ENCODE measurements around the gene AMOT. TPM values are rescaled to one million over a fixed set of nuclear protein-coding genes. Genes with fewer than 3 reads are reported as not detected.
A peak's percentile ranks its signal among the peaks of the same experiment; 100 is the strongest.

AMOT gene
- total and polyA plus RNA-seq, 4 donors: 1.1 to 2.6 (median 1.9) TPM

DNA sequence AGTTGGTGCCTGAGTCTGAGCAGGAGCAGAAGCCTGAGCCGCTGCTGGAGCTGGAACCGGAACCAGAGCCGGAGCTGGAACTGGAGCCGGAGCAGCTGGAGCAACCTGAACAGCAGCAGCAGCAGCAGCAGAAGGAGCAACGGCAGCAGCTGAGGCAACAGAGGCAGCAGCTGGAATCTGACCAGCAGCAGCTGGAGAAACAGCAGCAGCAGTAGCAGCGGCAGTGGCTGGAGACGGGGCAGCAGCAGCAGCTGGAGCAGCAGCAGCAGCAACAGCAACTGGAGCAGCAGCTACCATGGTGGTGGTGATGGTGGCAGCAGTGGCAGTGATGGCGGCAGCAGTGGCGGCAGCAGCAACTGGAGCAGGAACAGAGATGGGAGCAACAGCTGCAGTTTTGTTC, 61.5 kb downstream of the AMOT start:
- H3K4me1 ChIP-seq (ENCODE audit: control insufficient read depth in 4 of 4, insufficient read depth in 4 of 4, low read length in 3 of 4): no peaks in the 10 kb centered on the region
- peaks cover 0 to 2% (median under 1%) of the 10 kb centered on the region in 4 donors for H3K9me3 ChIP-seq (ENCODE audit: control insufficient read depth in 4 of 4, low read length in 3 of 4)
- no peak overlapping the region for H3K9ac ChIP-seq (ENCODE audit: low read depth in 1 of 2, low read length in 2 of 2)
- H3K36me3 ChIP-seq (ENCODE audit: control insufficient read depth in 4 of 4, insufficient read depth in 3 of 4, low read depth in 1 of 4, low read length in 3 of 4): peaks cover 0 to 7% (median 2%) of the 10 kb centered on the region in 4 donors
- H3K27me3 ChIP-seq (ENCODE audit: control insufficient read depth in 4 of 4, insufficient read depth in 4 of 4, low read length in 3 of 4): no peaks in the 10 kb centered on the region
- no peak for DNase-seq (ENCODE audit: low spot score)
- TF ChIP-seq FOXA2 (IDR thresholded peaks at IDR 0.05) (no peak), HNF4A (conservative IDR thresholded peaks at IDR 0.05) (no peak), RAD21 (IDR thresholded peaks at IDR 0.05) (no peak), RXRA (IDR thresholded peaks at IDR 0.05) (no peak), HNF4G (IDR thresholded peaks at IDR 0.05) (no peak), EGR1 (IDR thresholded peaks at IDR 0.05; ENCODE audit: low read depth in 2 of 2) (no peak), FOXA1 (IDR thresholded peaks at IDR 0.05) (no peak), TAF1 (conservative IDR thresholded peaks at IDR 0.05) (no peak)
- TF ChIP-seq, protein P1, sequence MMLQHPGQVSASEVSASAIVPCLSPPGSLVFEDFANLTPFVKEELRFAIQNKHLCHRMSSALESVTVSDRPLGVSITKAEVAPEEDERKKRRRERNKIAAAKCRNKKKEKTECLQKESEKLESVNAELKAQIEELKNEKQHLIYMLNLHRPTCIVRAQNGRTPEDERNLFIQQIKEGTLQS (IDR thresholded peaks at IDR 0.05): no peak
- TF ChIP-seq, protein P2, sequence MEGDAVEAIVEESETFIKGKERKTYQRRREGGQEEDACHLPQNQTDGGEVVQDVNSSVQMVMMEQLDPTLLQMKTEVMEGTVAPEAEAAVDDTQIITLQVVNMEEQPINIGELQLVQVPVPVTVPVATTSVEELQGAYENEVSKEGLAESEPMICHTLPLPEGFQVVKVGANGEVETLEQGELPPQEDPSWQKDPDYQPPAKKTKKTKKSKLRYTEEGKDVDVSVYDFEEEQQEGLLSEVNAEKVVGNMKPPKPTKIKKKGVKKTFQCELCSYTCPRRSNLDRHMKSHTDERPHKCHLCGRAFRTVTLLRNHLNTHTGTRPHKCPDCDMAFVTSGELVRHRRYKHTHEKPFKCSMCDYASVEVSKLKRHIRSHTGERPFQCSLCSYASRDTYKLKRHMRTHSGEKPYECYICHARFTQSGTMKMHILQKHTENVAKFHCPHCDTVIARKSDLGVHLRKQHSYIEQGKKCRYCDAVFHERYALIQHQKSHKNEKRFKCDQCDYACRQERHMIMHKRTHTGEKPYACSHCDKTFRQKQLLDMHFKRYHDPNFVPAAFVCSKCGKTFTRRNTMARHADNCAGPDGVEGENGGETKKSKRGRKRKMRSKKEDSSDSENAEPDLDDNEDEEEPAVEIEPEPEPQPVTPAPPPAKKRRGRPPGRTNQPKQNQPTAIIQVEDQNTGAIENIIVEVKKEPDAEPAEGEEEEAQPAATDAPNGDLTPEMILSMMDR (IDR thresholded peaks at IDR 0.05; ENCODE audit: low read depth, low read length, missing input control): no peak
- H3K4me3 ChIP-seq (ENCODE audit: low read depth in 1 of 3, low read length in 3 of 3): no peak overlapping the region
- H3K27ac ChIP-seq (ENCODE audit: low read depth in 1 of 2, low read length in 2 of 2): no peak overlapping the region
- 97% methylated on average over 9 of the region's 9 CpGs for WGBS

DNA sequence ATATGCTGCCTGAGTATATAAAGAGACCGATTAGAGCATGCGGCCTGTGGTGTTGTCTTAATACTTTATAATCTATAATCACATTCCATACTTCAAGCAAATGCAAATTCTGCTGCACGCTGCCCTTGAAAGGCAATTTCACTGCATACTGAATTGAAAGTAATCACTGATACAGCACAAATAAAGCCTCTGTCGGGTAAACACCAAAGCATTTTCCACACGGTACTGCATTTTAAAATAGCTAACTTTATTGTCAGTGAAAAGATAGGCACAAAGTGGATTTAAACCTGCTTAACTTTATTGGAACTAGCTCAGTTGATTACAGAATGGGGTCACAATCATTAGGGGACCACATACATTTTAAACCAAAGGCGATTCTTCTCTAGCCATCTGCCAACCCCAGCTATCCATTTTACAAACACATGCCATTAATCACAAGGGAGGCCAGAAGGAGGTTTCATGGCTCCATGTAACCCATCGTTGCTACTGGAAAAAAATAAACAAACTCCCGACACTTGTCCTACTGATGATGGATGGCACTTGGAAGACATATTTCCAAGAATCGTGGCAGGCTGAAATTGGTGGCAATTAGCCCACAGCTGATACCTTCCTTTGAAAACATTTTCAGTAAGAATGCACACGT, 65.9 kb downstream of the AMOT start:
- Histone ChIP-seq H3K27ac (ENCODE audit: low read depth in 1 of 2, low read length in 2 of 2) (no peak overlapping the region), H3K9me3 (ENCODE audit: control insufficient read depth in 4 of 4, low read length in 3 of 4) (no peaks in the 10 kb centered on the region), H3K9ac (ENCODE audit: low read depth in 1 of 2, low read length in 2 of 2) (no peak overlapping the region), H3K36me3 (ENCODE audit: control insufficient read depth in 4 of 4, insufficient read depth in 3 of 4, low read depth in 1 of 4, low read length in 3 of 4) (peaks cover 0 to 3% (median 0%) of the 10 kb centered on the region in 4 donors), H3K4me3 (ENCODE audit: low read depth in 1 of 3, low read length in 3 of 3) (no peak overlapping the region), H3K4me1 (ENCODE audit: control insufficient read depth in 4 of 4, insufficient read depth in 4 of 4, low read length in 3 of 4) (no peaks in the 10 kb centered on the region), H3K27me3 (ENCODE audit: control insufficient read depth in 4 of 4, insufficient read depth in 4 of 4, low read length in 3 of 4) (peaks cover 0 to 2% (median 0%) of the 10 kb centered on the region in 4 donors)
- DNase-seq (ENCODE audit: low spot score): no peak
- 89% methylated on average over 10 of the region's 10 CpGs for WGBS
- no peak for TF ChIP-seq TAF1 (conservative IDR thresholded peaks at IDR 0.05)
- TF ChIP-seq, protein P3, sequence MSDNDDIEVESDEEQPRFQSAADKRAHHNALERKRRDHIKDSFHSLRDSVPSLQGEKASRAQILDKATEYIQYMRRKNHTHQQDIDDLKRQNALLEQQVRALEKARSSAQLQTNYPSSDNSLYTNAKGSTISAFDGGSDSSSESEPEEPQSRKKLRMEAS (IDR thresholded peaks at IDR 0.05): no peak
- TF ChIP-seq YY1 (IDR thresholded peaks at IDR 0.05): no peak
- no peak for TF ChIP-seq EGR1 (IDR thresholded peaks at IDR 0.05; ENCODE audit: low read depth in 2 of 2)
- no peak for TF ChIP-seq RXRA (IDR thresholded peaks at IDR 0.05)
- TF ChIP-seq GABPA (IDR thresholded peaks at IDR 0.05 in 1 of 2, conservative IDR thresholded peaks at IDR 0.05 in 1 of 2): no peak
- TF ChIP-seq FOXA1 (IDR thresholded peaks at IDR 0.05): no peak
- TF ChIP-seq FOXA2 (IDR thresholded peaks at IDR 0.05): no peak
- no peak for TF ChIP-seq HNF4G (IDR thresholded peaks at IDR 0.05)

DNA sequence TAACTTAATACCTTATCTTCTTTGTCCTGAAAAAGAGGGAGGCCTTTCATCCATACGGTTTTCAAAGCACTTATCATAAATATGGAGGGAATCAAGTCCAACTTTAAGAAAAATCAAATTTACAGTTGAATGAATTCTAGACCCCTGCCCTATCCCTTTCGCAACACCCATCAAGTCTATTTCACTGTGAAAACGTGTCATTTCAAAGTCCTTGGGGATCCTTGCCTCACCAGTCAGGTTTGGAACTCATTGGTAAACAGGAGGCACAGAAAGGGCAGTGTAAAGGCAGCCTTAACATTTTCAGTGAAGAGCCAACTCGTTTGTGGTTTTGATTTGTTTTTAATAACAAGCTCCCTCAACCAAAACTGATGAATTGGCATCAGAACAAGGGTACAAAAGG, 66.5 kb downstream of the AMOT start:
- H3K27me3 ChIP-seq (ENCODE audit: control insufficient read depth in 4 of 4, insufficient read depth in 4 of 4, low read length in 3 of 4): peaks cover 0 to 2% (median 0%) of the 10 kb centered on the region in 4 donors
- TF ChIP-seq RXRA (IDR thresholded peaks at IDR 0.05): peak; percentile 11 to 17
- TF ChIP-seq, protein P1 (IDR thresholded peaks at IDR 0.05): no peak
- peak; percentile 43 to 59 for TF ChIP-seq HNF4A (conservative IDR thresholded peaks at IDR 0.05)
- TF ChIP-seq FOXA1 (IDR thresholded peaks at IDR 0.05): no peak
- 61% methylated on average over 4 of the region's 4 CpGs for WGBS
- no peak overlapping the region for H3K27ac ChIP-seq (ENCODE audit: low read depth in 1 of 2, low read length in 2 of 2)
- no peaks in the 10 kb centered on the region for H3K9me3 ChIP-seq (ENCODE audit: control insufficient read depth in 4 of 4, low read length in 3 of 4)
- H3K4me3 ChIP-seq (ENCODE audit: low read depth in 1 of 3, low read length in 3 of 3): no peak overlapping the region
- H3K9ac ChIP-seq (ENCODE audit: low read depth in 1 of 2, low read length in 2 of 2): no peak overlapping the region
- no peak for DNase-seq (ENCODE audit: low spot score)
- H3K4me1 ChIP-seq (ENCODE audit: control insufficient read depth in 4 of 4, insufficient read depth in 4 of 4, low read length in 3 of 4): no peaks in the 10 kb centered on the region
- peaks cover 0 to 3% (median 0%) of the 10 kb centered on the region in 4 donors for H3K36me3 ChIP-seq (ENCODE audit: control insufficient read depth in 4 of 4, insufficient read depth in 3 of 4, low read depth in 1 of 4, low read length in 3 of 4)

Measured in liver (tissue), 9 donors.